LNCaP clone FGC (cell line): ENCODE data around the gene TSPY10.
"Not testable (repeated sequence)": the region's sequence is repeated elsewhere in the genome, so short reads cannot be mapped to it uniquely, and the experiment has no call there.

ENCODE experiments used
- DNase-seq: peaks from one replicate; pipeline ENCODE4 v3.0.0-alpha.2; 2011; ENCODE audit warnings: low read depth
- H3K4me3 ChIP-seq: 2 replicates; pipeline ENCODE4 v1.5.1; 2011; ENCODE audit warnings: mild to moderate bottlenecking, low read depth, low read length, control low read depth

TSPY10 gene, protein sequence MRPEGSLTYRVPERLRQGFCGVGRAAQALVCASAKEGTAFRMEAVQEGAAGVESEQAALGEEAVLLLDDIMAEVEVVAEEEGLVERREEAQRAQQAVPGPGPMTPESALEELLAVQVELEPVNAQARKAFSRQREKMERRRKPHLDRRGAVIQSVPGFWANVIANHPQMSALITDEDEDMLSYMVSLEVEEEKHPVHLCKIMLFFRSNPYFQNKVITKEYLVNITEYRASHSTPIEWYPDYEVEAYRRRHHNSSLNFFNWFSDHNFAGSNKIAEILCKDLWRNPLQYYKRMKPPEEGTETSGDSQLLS

DNA sequence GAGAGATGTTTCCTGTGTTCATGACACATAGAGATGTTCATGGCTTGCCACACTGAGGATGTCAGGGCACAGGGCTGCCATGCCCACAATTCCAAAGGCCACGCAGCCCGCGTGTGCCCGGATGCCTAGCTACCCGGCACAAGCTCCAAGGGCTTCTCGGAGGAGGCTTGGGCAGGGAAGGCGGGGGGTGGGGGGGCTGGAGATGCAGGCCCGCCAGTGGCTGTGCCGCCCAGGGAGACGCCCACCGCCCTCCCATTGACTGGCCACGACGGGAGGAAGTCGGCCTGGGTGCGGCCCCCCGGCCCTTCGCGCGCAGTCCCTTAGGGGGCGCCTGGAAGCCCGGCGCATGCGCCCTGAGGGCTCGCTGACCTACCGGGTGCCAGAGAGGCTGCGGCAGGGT, at the start of gene TSPY10:
Gene TSPY10, plus strand, starts transcription at position 301 of the 400 bp plus-strand sequence. Its CDS starts 46 bp downstream, at position 347.
- H3K4me3 ChIP-seq, DNase-seq: not testable (repeated sequence)

DNA sequence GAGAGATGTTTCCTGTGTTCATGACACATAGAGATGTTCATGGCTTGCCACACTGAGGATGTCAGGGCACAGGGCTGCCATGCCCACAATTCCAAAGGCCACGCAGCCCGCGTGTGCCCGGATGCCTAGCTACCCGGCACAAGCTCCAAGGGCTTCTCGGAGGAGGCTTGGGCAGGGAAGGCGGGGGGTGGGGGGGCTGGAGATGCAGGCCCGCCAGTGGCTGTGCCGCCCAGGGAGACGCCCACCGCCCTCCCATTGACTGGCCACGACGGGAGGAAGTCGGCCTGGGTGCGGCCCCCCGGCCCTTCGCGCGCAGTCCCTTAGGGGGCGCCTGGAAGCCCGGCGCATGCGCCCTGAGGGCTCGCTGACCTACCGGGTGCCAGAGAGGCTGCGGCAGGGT, 40.7 kb upstream of the TSPY10 start, which contains the start of gene TSPY9:
Gene TSPY9, plus strand, starts transcription at position 301 of the 400 bp plus-strand sequence. Its CDS starts 46 bp downstream, at position 347.
- not testable (repeated sequence) for H3K4me3 ChIP-seq, DNase-seq

DNA sequence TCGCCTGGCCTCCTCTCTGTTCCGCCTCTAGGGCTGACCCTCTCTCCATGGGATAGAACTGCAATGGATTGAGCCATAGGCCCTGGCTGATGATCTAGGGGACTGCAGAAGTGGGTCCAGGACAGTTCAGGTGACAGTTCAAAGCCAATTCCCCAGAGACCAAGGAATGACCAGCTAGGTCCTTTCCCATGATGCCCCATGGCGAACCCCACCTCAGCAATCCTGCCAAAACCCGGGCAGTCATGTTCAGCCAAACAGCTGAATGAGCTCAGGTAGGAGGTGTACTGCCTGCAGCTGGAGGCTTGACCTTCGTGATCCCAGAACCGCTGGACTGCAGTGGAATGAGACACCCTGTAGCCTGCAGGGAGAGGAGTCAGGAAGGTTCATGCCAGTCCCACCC, 23.3 kb upstream of the TSPY10 start:
- DNase-seq, H3K4me3 ChIP-seq: not testable (repeated sequence)

DNA sequence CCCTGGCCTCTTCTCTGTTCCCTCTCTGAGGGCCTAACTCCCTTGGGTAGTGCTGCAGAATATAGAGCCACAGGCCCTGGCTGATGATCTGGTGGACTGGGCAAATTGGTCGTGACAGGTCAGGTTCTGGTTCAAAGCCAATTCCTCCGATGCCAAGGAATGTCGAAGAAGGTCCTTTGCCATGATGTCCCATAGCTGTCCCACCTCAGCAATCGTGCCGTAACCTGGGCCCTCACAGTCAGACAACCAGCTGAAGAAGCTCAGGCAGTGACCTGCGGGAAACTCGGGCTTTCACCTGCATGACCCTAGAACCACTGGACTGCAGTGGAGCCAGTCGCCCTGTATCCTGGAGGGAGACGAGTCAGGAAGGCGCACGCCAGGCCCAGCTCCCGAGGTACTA, 11.4 kb upstream of the TSPY10 start:
- H3K4me3 ChIP-seq, DNase-seq: not testable (repeated sequence)
